Hepatocyte (in vitro differentiated cells): ENCODE data around the gene PAF1. TPM values are rescaled to one million over a fixed set of nuclear protein-coding genes. Genes with fewer than 3 reads are reported as not detected.

Experiments
- DNase-seq: peaks from one replicate; pipeline ENCODE4 v3.0.0-alpha.2; 2016; ENCODE audit warnings: low spot score
- H2AFZ ChIP-seq: fragments of 200-600 bp; sonication (generic); 2 replicates; pipeline ENCODE4 v1.6.0; 2016; ENCODE audit warnings: antibody characterized with exemption, mild to moderate bottlenecking
- H3K27ac ChIP-seq: fragments of 200-600 bp; sonication (generic); 2 replicates; pipeline ENCODE4 v1.5.1; 2016; ENCODE audit warnings: mild to moderate bottlenecking
- H3K27me3 ChIP-seq: fragments of 200-600 bp; sonication (generic); 2 replicates; pipeline ENCODE4 v1.6.1; 2016
- H3K36me3 ChIP-seq: fragments of 200-600 bp; sonication (generic); replicated peaks from 2 replicates; pipeline ENCODE4 v1.5.1; 2016; ENCODE audit warnings: low read depth; ENCODE audit not compliant: insufficient read depth
- H3K4me1 ChIP-seq: fragments of 200-600 bp; sonication (generic); 2 replicates; pipeline ENCODE4 v1.5.1; 2016; ENCODE audit warnings: mild to moderate bottlenecking, moderate library complexity; ENCODE audit not compliant: insufficient read depth
- H3K4me2 ChIP-seq: fragments of 200-600 bp; sonication (generic); 2 replicates; pipeline ENCODE4 v1.6.0; 2016
- H3K4me3 ChIP-seq: fragments of 200-600 bp; sonication (generic); 2 replicates; pipeline ENCODE4 v1.5.1; 2016; ENCODE audit warnings: mild to moderate bottlenecking
- H3K79me2 ChIP-seq: fragments of 200-600 bp; sonication (generic); 2 replicates; pipeline ENCODE4 v1.6.0; 2017; ENCODE audit warnings: mild to moderate bottlenecking
- H3K9me2 ChIP-seq: fragments of 200-600 bp; sonication (generic); replicated peaks from 2 replicates; pipeline ENCODE4 v1.6.0; 2017; ENCODE audit warnings: mild to moderate bottlenecking; ENCODE audit not compliant: insufficient read depth
- H3K9me3 ChIP-seq: fragments of 200-600 bp; sonication (generic); 2 replicates; pipeline ENCODE4 v1.5.1; 2016; ENCODE audit warnings: low read depth, mild to moderate bottlenecking
- H4K20me1 ChIP-seq: fragments of 200-600 bp; sonication (generic); 2 replicates; pipeline ENCODE4 v1.6.0; 2016; ENCODE audit warnings: mild to moderate bottlenecking; ENCODE audit not compliant: insufficient read depth, poor library complexity, severe bottlenecking
- EZH2 ChIP-seq: fragments of 200-600 bp; sonication (generic); IDR thresholded peaks from 2 replicates; pipeline ENCODE4 v1.6.1; 2016; ENCODE audit warnings: antibody characterized with exemption, mild to moderate bottlenecking, borderline replicate concordance
- EZH2phosphoT487 ChIP-seq: fragments of 200-600 bp; sonication (generic); IDR thresholded peaks from one replicate; pipeline ENCODE4 v1.6.1; 2018; ENCODE audit warnings: antibody characterized with exemption, mild to moderate bottlenecking, low read depth, moderate library complexity; ENCODE audit not compliant: unreplicated experiment, severe bottlenecking
- WGBS: methylation state at CpG from one replicate; pipeline ENCODE4 v1.1.6; 2016; ENCODE audit warnings: low lambda C conversion rate; ENCODE audit errors: missing lambda C conversion rate; 5-methylcytosine and 5-hydroxymethylcytosine counted together
- microRNA-seq: library from miRNA; unstranded; fragments of <30 nt; microRNA quantifications from one replicate; pipeline ENCODE4, GENCODE V29; 2017
- polyA plus RNA-seq: library from polyadenylated mRNA; unstranded; fragments of >200 nt; fragmentation: Nextera tagmentation; extraction: Ambion mirVana; gene quantifications from 2 replicates; pipeline ENCODE4 v1.2.1, GENCODE V29; 2016
- small RNA-seq: library from RNA; depleted of rRNA; stranded (forward); fragments of <200 nt; gene quantifications from one replicate; pipeline ENCODE3, GENCODE V24; 2014
- total RNA-seq: library from RNA; depleted of rRNA; stranded (reverse); fragments of >200 nt; gene quantifications from 2 replicates; pipeline ENCODE4 v1.2.3, GENCODE V29; 2014
- TF ChIP-seq, protein P1 (sequence below): fragments of 200-600 bp; sonication (generic); IDR thresholded peaks from 2 replicates; pipeline ENCODE4 v1.5.1; 2016; ENCODE audit warnings: antibody characterized with exemption, mild to moderate bottlenecking; ENCODE audit not compliant: poor library complexity

The PAF1 gene
- total and polyA plus RNA-seq, 2 experiments from 2014 or later = 30.4 to 54.4 TPM

DNA sequence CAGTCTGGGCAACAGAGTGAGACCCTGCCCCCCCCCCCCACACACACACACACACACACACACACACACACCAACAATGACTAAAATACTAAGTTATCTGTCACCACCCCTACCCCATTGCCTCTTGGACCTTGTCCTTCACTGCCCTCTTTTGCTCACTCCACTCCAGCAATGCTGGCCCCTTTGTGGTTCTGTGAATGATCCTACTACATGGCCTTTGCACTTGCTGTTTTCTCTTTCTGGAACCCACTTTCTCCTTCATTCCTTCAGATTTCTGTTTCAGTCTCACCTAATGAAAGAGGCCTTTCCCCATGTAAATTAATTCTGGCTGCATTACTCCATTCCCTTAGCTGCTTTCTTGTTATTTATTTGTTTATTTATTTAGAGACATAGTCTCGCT lies 51.2 kb downstream of the PAF1 start:
- Histone ChIP-seq H3K9me2 (no peaks in the 10 kb centered on the region), H3K27me3 (no peaks in the 10 kb centered on the region), H4K20me1 (peaks cover 12% of the 10 kb centered on the region), H3K36me3 (no peaks in the 10 kb centered on the region), H2AFZ (no peak overlapping the region), H3K4me1 (peaks cover 16% of the 10 kb centered on the region), H3K27ac (no peak overlapping the region), H3K4me2 (no peak overlapping the region), H3K79me2 (peaks cover 34% of the 10 kb centered on the region), H3K9me3 (no peaks in the 10 kb centered on the region), H3K4me3 (no peak overlapping the region)
- DNase-seq = no peak
- 100% methylated on average over 1 of the region's 1 CpG for WGBS
- TF ChIP-seq EZH2 = no peak
- no peak for TF ChIP-seq EZH2phosphoT487
- TF ChIP-seq, protein P1, sequence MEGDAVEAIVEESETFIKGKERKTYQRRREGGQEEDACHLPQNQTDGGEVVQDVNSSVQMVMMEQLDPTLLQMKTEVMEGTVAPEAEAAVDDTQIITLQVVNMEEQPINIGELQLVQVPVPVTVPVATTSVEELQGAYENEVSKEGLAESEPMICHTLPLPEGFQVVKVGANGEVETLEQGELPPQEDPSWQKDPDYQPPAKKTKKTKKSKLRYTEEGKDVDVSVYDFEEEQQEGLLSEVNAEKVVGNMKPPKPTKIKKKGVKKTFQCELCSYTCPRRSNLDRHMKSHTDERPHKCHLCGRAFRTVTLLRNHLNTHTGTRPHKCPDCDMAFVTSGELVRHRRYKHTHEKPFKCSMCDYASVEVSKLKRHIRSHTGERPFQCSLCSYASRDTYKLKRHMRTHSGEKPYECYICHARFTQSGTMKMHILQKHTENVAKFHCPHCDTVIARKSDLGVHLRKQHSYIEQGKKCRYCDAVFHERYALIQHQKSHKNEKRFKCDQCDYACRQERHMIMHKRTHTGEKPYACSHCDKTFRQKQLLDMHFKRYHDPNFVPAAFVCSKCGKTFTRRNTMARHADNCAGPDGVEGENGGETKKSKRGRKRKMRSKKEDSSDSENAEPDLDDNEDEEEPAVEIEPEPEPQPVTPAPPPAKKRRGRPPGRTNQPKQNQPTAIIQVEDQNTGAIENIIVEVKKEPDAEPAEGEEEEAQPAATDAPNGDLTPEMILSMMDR = no peak

DNA sequence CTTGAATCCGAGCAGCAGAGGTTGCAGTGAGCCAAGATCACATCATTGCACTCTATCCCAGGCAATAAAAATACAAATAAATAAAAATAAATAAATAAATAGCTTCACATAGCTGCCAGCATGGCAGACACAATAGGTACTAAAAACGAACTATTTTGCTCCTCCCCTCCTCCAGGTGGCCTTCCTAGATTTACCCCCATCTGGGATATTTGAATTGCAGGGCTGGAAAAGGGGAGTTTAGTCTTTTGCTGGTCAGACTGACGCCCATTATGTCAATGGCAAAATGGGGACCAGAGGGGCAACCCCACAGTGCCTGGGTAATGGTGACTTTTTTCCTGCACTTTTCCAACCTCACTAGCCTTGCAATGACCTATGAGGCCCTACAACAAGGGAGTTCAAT lies 54.4 kb downstream of the PAF1 start:
- Histone ChIP-seq H3K27ac (no peak overlapping the region), H3K4me2 (no peak overlapping the region), H3K79me2 (peaks cover 12% of the 10 kb centered on the region), H2AFZ (no peak overlapping the region), H3K9me2 (no peaks in the 10 kb centered on the region), H3K4me3 (no peak overlapping the region), H4K20me1 (no peaks in the 10 kb centered on the region), H3K27me3 (no peaks in the 10 kb centered on the region), H3K4me1 (peaks cover 9% of the 10 kb centered on the region), H3K36me3 (no peaks in the 10 kb centered on the region), H3K9me3 (no peaks in the 10 kb centered on the region)
- TF ChIP-seq EZH2 = no peak
- no peak for TF ChIP-seq EZH2phosphoT487
- TF ChIP-seq, protein P1 = no peak
- WGBS = 73% methylated on average over 3 of the region's 3 CpGs
- DNase-seq = no peak

Small RNA genes within 50 kb of the gene (microRNA-seq; reads per million reads assigned to microRNA genes)
- gene MIR4530 = not detected

Small RNA genes within 50 kb of the gene (small RNA-seq; reads per million reads assigned to genes)
- gene AC011445.2 (0.09 reads per million), gene MIR4530 (not detected), gene RN7SL566P (not detected)

Other genes with a start within 250 kb of the PAF1 start
- gene NCCRP1, start 194.1 kb downstream of the PAF1 start, total RNA-seq = 1.6 and 2.5 TPM in 2 replicates
- 7.0 and 13.6 TPM in 2 replicates for gene NCCRP1, start 194.1 kb downstream of the PAF1 start, polyA plus RNA-seq
- 2.5 TPM in 1 of 2 replicates, not detected in the other for gene SYCN, start 186.8 kb downstream of the PAF1 start, total RNA-seq
- 0.37 TPM in 1 of 2 replicates, not detected in the other for gene SYCN, start 186.8 kb downstream of the PAF1 start, polyA plus RNA-seq
- not detected in 2 replicates for gene IFNL3, start 146.1 kb downstream of the PAF1 start, total RNA-seq
- gene IFNL3, start 146.1 kb downstream of the PAF1 start, polyA plus RNA-seq = 0.26 TPM in 1 of 2 replicates, not detected in the other
- not detected in 2 replicates for gene IFNL4, start 142.2 kb downstream of the PAF1 start, total RNA-seq
- 0.29 TPM in 1 of 2 replicates, not detected in the other for gene IFNL4, start 142.2 kb downstream of the PAF1 start, polyA plus RNA-seq
- not detected in 2 replicates for gene IFNL2, start 122.7 kb downstream of the PAF1 start, total RNA-seq
- gene IFNL2, start 122.7 kb downstream of the PAF1 start, polyA plus RNA-seq = not detected in 2 replicates
- gene IFNL1, start 94.7 kb downstream of the PAF1 start, total RNA-seq = not detected in 2 replicates
- gene IFNL1, start 94.7 kb downstream of the PAF1 start, polyA plus RNA-seq = not detected in 2 replicates
- 1.1 and 2.4 TPM in 2 replicates for gene LRFN1, start 70.2 kb downstream of the PAF1 start, total RNA-seq
- 5.6 and 6.1 TPM in 2 replicates for gene LRFN1, start 70.2 kb downstream of the PAF1 start, polyA plus RNA-seq
- 0.32 TPM in 1 of 2 replicates, not detected in the other for gene GMFG, start 55.1 kb downstream of the PAF1 start, total RNA-seq
- gene GMFG, start 55.1 kb downstream of the PAF1 start, polyA plus RNA-seq = 0.86 and 2.9 TPM in 2 replicates
- gene SAMD4B, start 48.7 kb downstream of the PAF1 start, total RNA-seq = 39.2 and 54.8 TPM in 2 replicates
- gene SAMD4B, start 48.7 kb downstream of the PAF1 start, polyA plus RNA-seq = 61.0 and 66.5 TPM in 2 replicates
- gene MED29, start 272 bp upstream of the PAF1 start, total RNA-seq = 18.9 and 21.4 TPM in 2 replicates
- 27.9 and 38.6 TPM in 2 replicates for gene MED29, start 272 bp upstream of the PAF1 start, polyA plus RNA-seq
- gene ZFP36, start 15.7 kb upstream of the PAF1 start, total RNA-seq = 72.9 and 95.8 TPM in 2 replicates
- gene ZFP36, start 15.7 kb upstream of the PAF1 start, polyA plus RNA-seq = 1,034 and 1,087 TPM in 2 replicates
- gene PLEKHG2, start 21.6 kb upstream of the PAF1 start, total RNA-seq = 17.7 and 25.3 TPM in 2 replicates
- 34.0 and 44.0 TPM in 2 replicates for gene PLEKHG2, start 21.6 kb upstream of the PAF1 start, polyA plus RNA-seq
- gene RPS16, start 44.8 kb upstream of the PAF1 start, total RNA-seq = 63.8 and 115 TPM in 2 replicates
- gene RPS16, start 44.8 kb upstream of the PAF1 start, polyA plus RNA-seq = 409 and 411 TPM in 2 replicates
- gene SUPT5H, start 54.5 kb upstream of the PAF1 start, total RNA-seq = 63.7 and 71.6 TPM in 2 replicates
- 184 and 213 TPM in 2 replicates for gene SUPT5H, start 54.5 kb upstream of the PAF1 start, polyA plus RNA-seq
- 53.1 and 57.2 TPM in 2 replicates for gene TIMM50, start 89.7 kb upstream of the PAF1 start, total RNA-seq
- 56.4 and 61.7 TPM in 2 replicates for gene TIMM50, start 89.7 kb upstream of the PAF1 start, polyA plus RNA-seq
- 0.16 and 1.6 TPM in 2 replicates for gene DLL3, start 107.8 kb upstream of the PAF1 start, total RNA-seq
- 1.1 and 1.3 TPM in 2 replicates for gene DLL3, start 107.8 kb upstream of the PAF1 start, polyA plus RNA-seq
- gene SELENOV, start 124.0 kb upstream of the PAF1 start, total RNA-seq = 0.50 and 2.0 TPM in 2 replicates
- 0.98 and 2.2 TPM in 2 replicates for gene SELENOV, start 124.0 kb upstream of the PAF1 start, polyA plus RNA-seq
- gene EID2B, start 141.7 kb upstream of the PAF1 start, total RNA-seq = 3.4 and 3.7 TPM in 2 replicates
- gene EID2B, start 141.7 kb upstream of the PAF1 start, polyA plus RNA-seq = 1.0 and 2.2 TPM in 2 replicates
- 13.6 and 18.6 TPM in 2 replicates for gene EID2, start 149.1 kb upstream of the PAF1 start, total RNA-seq
- 29.3 and 34.8 TPM in 2 replicates for gene EID2, start 149.1 kb upstream of the PAF1 start, polyA plus RNA-seq
- gene LGALS13, start 211.4 kb upstream of the PAF1 start, total RNA-seq = not detected in 2 replicates
- gene LGALS13, start 211.4 kb upstream of the PAF1 start, polyA plus RNA-seq = not detected in 2 replicates